ENCODE measurements around the gene RAMP3.

RAMP3 gene

GRCh38 chr7:45145881-45146280 is 11.7 kb upstream of the RAMP3 start:
- TF ChIP-seq CTCF (IDR thresholded peaks at IDR 0.05; ENCODE audit: poor library complexity, severe bottlenecking): no peak
- Histone ChIP-seq H3K4me3 (ENCODE audit: severe bottlenecking) (no peak overlapping the region), H3K36me3 (ENCODE audit: low read depth) (no peaks in the 10 kb centered on the region), H3K9me3 (ENCODE audit: severe bottlenecking) (no peaks in the 10 kb centered on the region), H3K27me3 (ENCODE audit: insufficient read depth, poor library complexity, severe bottlenecking) (peaks cover 8% of the 10 kb centered on the region), H3K27ac (ENCODE audit: poor library complexity, severe bottlenecking) (no peak overlapping the region), H3K4me1 (ENCODE audit: insufficient read depth, poor library complexity, severe bottlenecking) (no peaks in the 10 kb centered on the region)
- ATAC-seq (ENCODE audit: low read depth): no peak
- peak; percentile 38 for DNase-seq (ENCODE audit: low spot score)

GRCh38 chr7:45146531-45147379 is 10.8 kb upstream of the RAMP3 start:
- no peaks in the 10 kb centered on the region for H3K9me3 ChIP-seq (ENCODE audit: severe bottlenecking)
- ATAC-seq (ENCODE audit: low read depth): no peak
- H3K36me3 ChIP-seq (ENCODE audit: low read depth): no peaks in the 10 kb centered on the region
- peaks cover 8% of the 10 kb centered on the region for H3K27me3 ChIP-seq (ENCODE audit: insufficient read depth, poor library complexity, severe bottlenecking)
- H3K4me3 ChIP-seq (ENCODE audit: severe bottlenecking): no peak overlapping the region
- no peak for TF ChIP-seq CTCF (IDR thresholded peaks at IDR 0.05; ENCODE audit: poor library complexity, severe bottlenecking)
- H3K4me1 ChIP-seq (ENCODE audit: insufficient read depth, poor library complexity, severe bottlenecking): no peaks in the 10 kb centered on the region
- H3K27ac ChIP-seq (ENCODE audit: poor library complexity, severe bottlenecking): no peak overlapping the region
- peak; percentile 39 for DNase-seq (ENCODE audit: low spot score)

- no peak for TF ChIP-seq CTCF (IDR thresholded peaks at IDR 0.05; ENCODE audit: poor library complexity, severe bottlenecking)
- no peaks in the 10 kb centered on the region for H3K4me1 ChIP-seq (ENCODE audit: insufficient read depth, poor library complexity, severe bottlenecking)
- peaks cover 8% of the 10 kb centered on the region for H3K27me3 ChIP-seq (ENCODE audit: insufficient read depth, poor library complexity, severe bottlenecking)
- no peaks in the 10 kb centered on the region for H3K9me3 ChIP-seq (ENCODE audit: severe bottlenecking)
- DNase-seq (ENCODE audit: low spot score) (peak; percentile 53), ATAC-seq (ENCODE audit: low read depth) (no peak)
- H3K36me3 ChIP-seq (ENCODE audit: low read depth): no peaks in the 10 kb centered on the region
- H3K27ac ChIP-seq (ENCODE audit: poor library complexity, severe bottlenecking): no peak overlapping the region
- H3K4me3 ChIP-seq (ENCODE audit: severe bottlenecking): no peak overlapping the region
Measured at GRCh38 chr7:45147858-45148652, 9.5 kb upstream of the RAMP3 start.

GRCh38 chr7:45148653-45148973 is 9.0 kb upstream of the RAMP3 start:
- peaks cover 8% of the 10 kb centered on the region for H3K27me3 ChIP-seq (ENCODE audit: insufficient read depth, poor library complexity, severe bottlenecking)
- H3K27ac ChIP-seq (ENCODE audit: poor library complexity, severe bottlenecking): no peak overlapping the region
- no peaks in the 10 kb centered on the region for H3K4me1 ChIP-seq (ENCODE audit: insufficient read depth, poor library complexity, severe bottlenecking)
- H3K9me3 ChIP-seq (ENCODE audit: severe bottlenecking): no peaks in the 10 kb centered on the region
- no peak for TF ChIP-seq CTCF (IDR thresholded peaks at IDR 0.05; ENCODE audit: poor library complexity, severe bottlenecking)
- DNase-seq (ENCODE audit: low spot score) (no peak), ATAC-seq (ENCODE audit: low read depth) (no peak)
- H3K4me3 ChIP-seq (ENCODE audit: severe bottlenecking): no peak overlapping the region
- no peaks in the 10 kb centered on the region for H3K36me3 ChIP-seq (ENCODE audit: low read depth)

Measured in RWPE2 (cell line).